Measurements from ENCODE around the gene PLEKHH2. TPM values are rescaled to one million over a fixed set of nuclear protein-coding genes. Genes with fewer than 3 reads are reported as not detected.

PLEKHH2 gene
- total and polyA plus RNA-seq, 12 donors: 1.9 to 18.3 (median 5.9) TPM

DNA sequence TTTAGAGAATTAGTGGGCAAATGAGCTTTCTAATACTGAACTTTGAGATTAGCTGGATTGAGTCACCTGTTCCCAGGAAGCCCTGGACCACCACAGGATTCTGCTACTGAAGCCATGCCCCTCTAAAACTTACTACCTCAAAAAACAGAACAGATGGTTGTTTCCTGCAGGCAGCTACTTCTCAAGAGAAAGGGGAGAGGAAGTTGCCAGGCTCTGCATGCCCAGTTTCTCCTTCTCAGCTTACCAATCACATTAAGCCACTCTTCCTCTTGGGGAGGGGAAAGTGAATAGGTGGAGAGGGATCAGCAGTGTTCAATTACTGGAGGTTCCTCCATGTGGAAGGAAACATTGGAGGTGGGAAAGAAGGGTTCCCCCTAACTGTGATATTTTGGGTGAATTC, 64.1 kb downstream of the PLEKHH2 start:
- no peaks in the 10 kb centered on the region for H3K36me3 ChIP-seq (replicated peaks in 1 of 2)
- DNase-seq: no peak
- H3K4me1 ChIP-seq (replicated peaks in 1 of 2): peaks cover 0 to 12% of the 10 kb centered on the region in 2 donors
- no peaks in the 10 kb centered on the region for H3K9me3 ChIP-seq (replicated peaks in 1 of 3)
- H3K27ac ChIP-seq: no peak overlapping the region
- H3K27me3 ChIP-seq: no peaks in the 10 kb centered on the region
- intact Hi-C loops (cut with DNase I): no loop called here
- TF ChIP-seq CTCF (IDR thresholded peaks at IDR 0.05) (no peak), POLR2A (IDR thresholded peaks at IDR 0.05) (no peak)
- no peak overlapping the region for H3K4me3 ChIP-seq

DNA sequence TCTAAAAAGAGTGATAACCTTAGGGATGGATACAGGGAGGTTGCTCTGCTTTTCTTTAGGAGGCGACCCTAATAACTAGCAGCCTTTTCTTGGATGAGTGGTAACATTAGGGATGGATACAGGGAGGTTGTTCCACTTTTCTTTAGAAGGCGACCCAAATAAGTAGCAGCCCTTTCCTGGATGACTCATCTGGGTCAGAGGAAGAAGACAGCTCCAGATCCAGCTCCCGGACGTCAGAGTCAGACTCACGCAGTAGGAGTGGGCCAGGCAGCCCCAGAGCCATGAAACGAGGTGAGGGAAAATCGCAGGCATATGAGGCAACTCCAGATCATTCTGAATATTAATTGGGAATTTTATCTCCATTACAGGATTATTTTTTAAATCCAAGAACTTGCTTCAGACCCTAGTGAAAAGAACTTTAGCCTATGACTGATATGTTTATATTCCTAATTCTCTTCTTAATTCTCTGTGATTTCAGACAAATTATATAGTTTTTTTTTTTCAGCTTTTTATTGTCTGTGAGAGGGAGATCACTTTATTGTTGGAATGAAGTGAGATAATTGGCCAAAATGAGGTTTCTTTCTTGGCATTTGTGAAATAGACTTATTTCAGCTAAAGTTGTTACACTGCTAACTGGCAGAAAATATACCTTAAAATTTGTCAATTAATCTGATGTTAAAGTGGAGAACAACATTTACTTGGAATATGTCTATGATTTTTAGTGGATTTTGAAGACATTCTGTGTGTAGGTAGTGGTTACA, 70.4 kb downstream of the PLEKHH2 start:
- peak overlapping the region in 4 of 5 donors; percentile 15 to 76 (median 42) for H3K27ac ChIP-seq
- intact Hi-C loops (cut with DNase I): no loop called here
- H3K27me3 ChIP-seq: no peaks in the 10 kb centered on the region
- no peaks in the 10 kb centered on the region for H3K36me3 ChIP-seq (replicated peaks in 1 of 2)
- 22 to 29% (median 24%) methylated on average over 7 of the region's 7 CpGs for WGBS, 4 donors
- no peaks in the 10 kb centered on the region for H3K9me3 ChIP-seq (replicated peaks in 1 of 3)
- H3K4me1 ChIP-seq (replicated peaks in 1 of 2): peaks cover 0 to 8% of the 10 kb centered on the region in 2 donors
- H3K4me3 ChIP-seq: no peak overlapping the region
- peak; percentile 77 to 93 (median 90) for DNase-seq
- TF ChIP-seq CTCF (IDR thresholded peaks at IDR 0.05) (no peak), POLR2A (IDR thresholded peaks at IDR 0.05) (peak in 1 of 2 donors; percentile 24)

- Histone ChIP-seq H3K9me3 (replicated peaks in 1 of 3) (no peaks in the 10 kb centered on the region), H3K4me1 (replicated peaks in 1 of 2) (peaks cover 0 to 8% of the 10 kb centered on the region in 2 donors), H3K36me3 (replicated peaks in 1 of 2) (no peaks in the 10 kb centered on the region), H3K4me3 (no peak overlapping the region), H3K27ac (peak overlapping the region in 2 of 5 donors; percentile 51 to 76), H3K27me3 (no peaks in the 10 kb centered on the region)
- TF ChIP-seq CTCF (IDR thresholded peaks at IDR 0.05): no peak
- no peak for TF ChIP-seq POLR2A (IDR thresholded peaks at IDR 0.05)
- intact Hi-C loops (cut with DNase I): no loop called here
- peak in 1 of 7 donors; percentile 6 for DNase-seq
- WGBS, 4 donors: 66 to 81% (median 75%) methylated on average over 6 of the region's 6 CpGs
Measured at GRCh38 chr2:43708178-43708577, 71.1 kb downstream of the PLEKHH2 start.

DNA sequence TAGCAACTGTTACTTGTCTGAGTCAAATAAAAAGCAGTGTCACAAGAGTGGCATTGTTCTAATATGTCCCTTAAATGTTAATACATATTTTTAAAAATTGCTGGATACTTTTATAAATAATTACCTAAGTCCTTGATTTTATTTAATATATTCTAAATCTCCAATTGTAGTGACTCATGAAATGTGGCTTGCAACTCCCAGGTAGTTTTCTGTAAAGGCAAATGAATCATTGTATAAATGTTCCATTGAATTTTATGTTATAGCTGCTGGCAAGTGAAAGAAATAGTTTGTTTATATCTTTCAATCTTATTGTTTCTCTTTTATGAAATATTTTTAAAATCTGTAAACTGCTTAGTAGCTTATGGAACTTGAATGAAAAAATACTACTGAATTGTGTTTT, 71.8 kb downstream of the PLEKHH2 start:
- TF ChIP-seq POLR2A (IDR thresholded peaks at IDR 0.05): no peak
- no peak for TF ChIP-seq CTCF (IDR thresholded peaks at IDR 0.05)

More for the DNA sequence above, 71.8 kb downstream of the PLEKHH2 start:
- intact Hi-C loops (cut with DNase I): no loop called here
- no peak for DNase-seq
- no peaks in the 10 kb centered on the region for H3K27me3 ChIP-seq
- H3K36me3 ChIP-seq (replicated peaks in 1 of 2): no peaks in the 10 kb centered on the region
- peaks cover 0 to 8% of the 10 kb centered on the region in 2 donors for H3K4me1 ChIP-seq (replicated peaks in 1 of 2)
- H3K27ac ChIP-seq: no peak overlapping the region
- H3K9me3 ChIP-seq (replicated peaks in 1 of 3): no peaks in the 10 kb centered on the region
- no peak overlapping the region for H3K4me3 ChIP-seq

Measured in adrenal gland (tissue), 12 donors.